GM12878 (cell line): ENCODE data around the gene GMPR2. TPM values are rescaled to one million over a fixed set of nuclear protein-coding genes. Genes with fewer than 3 reads are reported as not detected.

Experiments
- ATAC-seq: fragments of 200-7000 bp; cut with Tn5 transposase; 3 replicates; pipeline ENCODE4 v1.9.1; 2020; ENCODE audit warnings: mild to moderate bottlenecking, moderate library complexity
- BruUV-seq: library from RNA; stranded (reverse); fragments of 400-500 nt; replicated peaks from 2 replicates; lab custom pipeline; 2021; lab: Mats Ljungman, UMichigan
- CTCF ChIA-PET: fragments of 300-600 bp; sonication (Branson Sonifier 250); formaldehyde crosslinking; extraction: SDS; loops from one replicate; lab custom pipeline; 2021; ENCODE audit warnings: inconsistent platforms; lab: Yijun Ruan, JAX
- POLR2A ChIA-PET: fragments of 350-600 bp; formaldehyde crosslinking; extraction: SDS; loops from one replicate; lab custom pipeline; 2021; ENCODE audit warnings: inconsistent platforms; lab: Charles Lee
- RAD21 ChIA-PET: fragments of 300-600 bp; sonication (Branson Sonifier 250); formaldehyde crosslinking; loops from one replicate; lab custom pipeline; 2023; ENCODE audit warnings: antibody characterized with exemption; ENCODE audit not compliant: unreplicated experiment; lab: Charles Lee
- SMC1A ChIA-PET: fragments of 300-600 bp; sonication (Branson Sonifier 250); formaldehyde crosslinking; loops from one replicate; lab custom pipeline; 2023; ENCODE audit not compliant: unreplicated experiment, uncharacterized antibody; lab: Charles Lee
- DNase-seq: peaks from one replicate; pipeline ENCODE4 v3.0.0-alpha.2; 2011; ENCODE audit warnings: low read depth, low spot score
- FAIRE-seq: peaks from 3 replicates; lab custom pipeline; 2011; peaks lifted over from hg19 to GRCh38; lab: Jason Lieb, UNC
- H2AFZ ChIP-seq: 2 replicates; pipeline ENCODE4 v1.6.0; 2011; ENCODE audit warnings: low read depth, low read length, control low read depth; ENCODE audit not compliant: control insufficient read depth
- H3K27ac ChIP-seq: 2 replicates; pipeline ENCODE4 v1.5.1; 2011; ENCODE audit warnings: control low read depth; ENCODE audit not compliant: control insufficient read depth, insufficient read depth
- H3K27me3 ChIP-seq, 2 experiments: replicated peaks in 1 of 2; 2 replicates each; pipeline versions ENCODE4 v1.6.0 to v1.6.1; 2011; ENCODE audit warnings: low read length in 1 of 2; ENCODE audit not compliant: control insufficient read depth in 2 of 2, insufficient read depth in 2 of 2
- H3K36me3 ChIP-seq, 2 experiments: 2 replicates each; pipeline ENCODE4 v1.5.1; 2011; ENCODE audit warnings: low read length in 1 of 2; ENCODE audit not compliant: control insufficient read depth in 2 of 2, insufficient read depth in 2 of 2
- H3K4me1 ChIP-seq: 2 replicates; pipeline ENCODE4 v1.6.1; 2011; ENCODE audit warnings: mild to moderate bottlenecking, low read length, moderate library complexity, mixed read lengths; ENCODE audit not compliant: control insufficient read depth, insufficient read depth
- H3K4me2 ChIP-seq: 2 replicates; pipeline ENCODE4 v1.6.0; 2011; ENCODE audit warnings: control low read depth; ENCODE audit not compliant: control insufficient read depth, insufficient read depth
- H3K4me3 ChIP-seq: fragments of 200-600 bp; sonication (generic); 2 replicates; pipeline ENCODE4 v1.5.1; 2016
- H3K79me2 ChIP-seq: 2 replicates; pipeline ENCODE4 v1.6.0; 2011; ENCODE audit warnings: low read length; ENCODE audit not compliant: control insufficient read depth, insufficient read depth
- H3K9ac ChIP-seq: 2 replicates; pipeline ENCODE4 v1.8.0; 2011; ENCODE audit warnings: low read length, control low read depth, mixed read lengths; ENCODE audit not compliant: control insufficient read depth, insufficient read depth
- H3K9me3 ChIP-seq: replicated peaks from 3 replicates; pipeline ENCODE4 v1.5.1; 2011; ENCODE audit warnings: mild to moderate bottlenecking, low read length; ENCODE audit not compliant: control insufficient read depth, insufficient read depth
- H4K20me1 ChIP-seq: 2 replicates; pipeline ENCODE4 v1.6.0; 2011; ENCODE audit not compliant: control insufficient read depth, insufficient read depth
- HDGF ChIP-seq: fragments of 450-650 bp; IDR thresholded peaks from 2 replicates; pipeline ENCODE4 v1.6.1; 2016; ENCODE audit warnings: antibody characterized with exemption
- ZBTB40 ChIP-seq: fragments of 450-650 bp; IDR thresholded peaks from 2 replicates; pipeline ENCODE4 v1.6.1; 2016; ENCODE audit warnings: mild to moderate bottlenecking, moderate library complexity, borderline replicate concordance
- WGBS: methylation state at CpG from one replicate; pipeline ENCODE4 v1.1.6; 2016; ENCODE audit warnings: low lambda C conversion rate; ENCODE audit not compliant: insufficient replicate concordance, insufficient coverage; ENCODE audit errors: missing lambda C conversion rate; 5-methylcytosine and 5-hydroxymethylcytosine counted together
- in situ Hi-C: fragments of 300-500 bp; cut with MboI; formaldehyde crosslinking; loops from 9 replicates; pipeline ENCODE4 v1.14.3; 2018; ENCODE audit warnings: mixed read lengths
- intact Hi-C: fragments of 100-400 bp; cut with micrococcal nuclease; formaldehyde crosslinking; loops from one replicate; pipeline ENCODE4 v1.14.2; 2022; ENCODE audit not compliant: unreplicated experiment
- polyA plus RNA-seq, 11 experiments: library from polyadenylated mRNA; depleted of rRNA in 4 of 11; unstranded in 6 of 11; stranded (reverse) in 5 of 11; fragments of >200 nt; fragmentation: Nextera tagmentation in 4 of 11; fragmentation: Illumina TruSeq in 1 of 11; extraction: Ambion mirVana in 4 of 11; extraction: Trizol in 1 of 11; gene quantifications; 1 replicate in 1 of 11; 2 replicates in 10 of 11; pipeline versions ENCODE4 v1.2.1 to v1.2.3, GENCODE V29; 2011 to 2016; ENCODE audit warnings: inconsistent platforms in 2 of 11, missing spikeins in 2 of 11, low read depth in 1 of 11
- total RNA-seq, 4 experiments: library from RNA; depleted of rRNA in 3 of 4; stranded (reverse); fragments of >200 nt in 3 of 4; fragmentation: Illumina TruSeq in 1 of 4; extraction: Trizol in 1 of 4; gene quantifications; 2 replicates each; pipeline versions ENCODE4 v1.2.1 to v1.2.3, GENCODE V29; 2013 to 2021

GMPR2 gene
- total and polyA plus RNA-seq, 10 of the 15 experiments (the other 5 are each of a cell fraction or from before 2014, with no cell fraction given): 55.1 to 80.3 (median 61.5) TPM

- CTCF ChIA-PET: interaction anchor here (0.6 to 17.1 kb wide), 18 partner anchors 9 to 160 kb away, joined by 3 to 269 read pairs (median 4); partner anchors contain the start of genes CBLN3, CHMP4A, CIDEB and DHRS1
- POLR2A ChIA-PET: interaction anchor here (0.5 to 10.9 kb wide), 15 partner anchors 9 to 160 kb away, joined by 3 to 171 read pairs (median 5); partner anchors contain the start of genes DHRS1, MDP1, NOP9 and PSME1
- peak overlapping the region; percentile 99 for H3K9ac ChIP-seq
- peak overlapping the region; percentile 35 for H3K4me2 ChIP-seq
- peak overlapping the region; percentile 88 for H3K4me3 ChIP-seq
- ATAC-seq (peak; percentile 14), FAIRE-seq (no peak), DNase-seq (no peak)
- no TSS peak for BruUV-seq
- 3% methylated on average over 13 of the region's 13 CpGs for WGBS
- peaks cover 13% of the 10 kb centered on the region for H3K79me2 ChIP-seq
- no peaks in the 10 kb centered on the region for H3K27me3 ChIP-seq
- SMC1A ChIA-PET: interaction anchor here (1.0 to 8.9 kb wide), 14 partner anchors 9 to 172 kb away, joined by 3 to 141 read pairs (median 5); partner anchors contain the start of genes DCAF11, DHRS1, IPO4 and NOP9
- H3K27ac ChIP-seq: peak overlapping the region; percentile 99
- TF ChIP-seq HDGF (0 out of 2 replicates have a peak, but pooled peaks have one; percentile 53), ZBTB40 (no peak; the same call in 1 of the 2 replicates)
- peaks cover 25% of the 10 kb centered on the region for H3K4me1 ChIP-seq
- in situ Hi-C loops (no loop called here), intact Hi-C loops (loop anchor here (1.0 to 2.0 kb wide), 4 partner anchors 23 to 54 kb away; partner anchors contain the start of genes MDP1 and TINF2)
- no peaks in the 10 kb centered on the region for H3K9me3 ChIP-seq
- RAD21 ChIA-PET: interaction anchor here (1.0 to 5.6 kb wide), 11 partner anchors 9 to 124 kb away, joined by 3 to 59 read pairs (median 7); partner anchors contain the start of genes CIDEB, IPO4, IRF9 and PSME2
- peak overlapping the region; percentile 91 for H2AFZ ChIP-seq
- no peaks in the 10 kb centered on the region for H4K20me1 ChIP-seq
- peaks cover 3 to 18% of the 10 kb centered on the region in 2 experiments; a peak in 3 of 4 replicates for H3K36me3 ChIP-seq
These were observed 37.9 kb downstream of the GMPR2 start for GRCh38 chr14:24270537-24271133.
